Cerebellar cortex (tissue), 1 donor: ENCODE measurements around the gene RPL37.

Experiments
- DNase-seq: peaks from one replicate; pipeline ENCODE4 v3.0.0-alpha.2; 2015; ENCODE audit warnings: low spot score

RPL37 gene

GRCh38 chr5:40833712-40834229 is 1.3 kb downstream of the RPL37 start:
- no peak for DNase-seq

GRCh38 chr5:40832345-40832744 is 2.7 kb downstream of the RPL37 start:
- no peak for DNase-seq

- DNase-seq: no peak
Observed at GRCh38 chr5:40831346-40832210, 3.4 kb downstream of the RPL37 start.

DNA sequence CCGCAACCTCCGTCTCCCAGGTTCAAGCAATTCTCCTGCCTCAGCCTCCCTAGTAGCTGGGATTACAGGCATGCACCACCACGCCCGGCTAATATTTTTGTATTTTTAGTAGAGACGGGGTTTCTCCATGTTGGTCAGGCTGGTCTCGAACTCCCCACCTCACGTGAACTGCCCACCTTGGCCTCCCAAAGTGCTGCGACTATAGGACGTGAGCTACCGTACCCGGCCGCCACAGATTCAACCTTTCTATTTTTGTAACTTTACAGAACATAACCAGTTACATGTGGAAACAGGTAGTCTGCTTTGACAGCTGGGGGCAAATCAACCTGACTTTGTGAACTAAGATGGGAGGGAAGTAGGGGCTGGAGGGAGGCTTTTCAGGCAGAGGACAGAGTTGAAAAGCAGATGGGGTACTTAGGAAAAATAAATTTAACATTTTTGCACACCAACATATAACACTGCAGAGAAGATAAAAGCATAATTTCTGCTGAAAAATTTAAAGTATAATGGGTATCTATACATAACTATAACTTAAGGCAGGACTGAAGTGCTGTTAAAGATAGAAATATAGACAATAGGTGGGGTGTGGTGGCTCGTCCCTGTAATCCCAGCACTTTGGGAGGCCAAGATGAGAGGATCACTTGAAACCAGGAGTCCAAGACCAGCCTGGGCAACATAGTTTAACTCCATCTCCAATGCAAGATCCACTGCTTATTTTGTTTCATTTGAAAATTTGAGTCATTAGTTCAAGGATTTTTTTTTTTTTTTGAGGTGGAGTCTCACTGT is 5.1 kb downstream of the RPL37 start:
- DNase-seq: no peak

- DNase-seq: no peak
Observed at GRCh38 chr5:40828690-40829661, 6.0 kb downstream of the RPL37 start.

GRCh38 chr5:40828021-40828631 is 6.9 kb downstream of the RPL37 start:
- DNase-seq: no peak

GRCh38 chr5:40827188-40827977 is 7.6 kb downstream of the RPL37 start:
- DNase-seq: no peak

DNA sequence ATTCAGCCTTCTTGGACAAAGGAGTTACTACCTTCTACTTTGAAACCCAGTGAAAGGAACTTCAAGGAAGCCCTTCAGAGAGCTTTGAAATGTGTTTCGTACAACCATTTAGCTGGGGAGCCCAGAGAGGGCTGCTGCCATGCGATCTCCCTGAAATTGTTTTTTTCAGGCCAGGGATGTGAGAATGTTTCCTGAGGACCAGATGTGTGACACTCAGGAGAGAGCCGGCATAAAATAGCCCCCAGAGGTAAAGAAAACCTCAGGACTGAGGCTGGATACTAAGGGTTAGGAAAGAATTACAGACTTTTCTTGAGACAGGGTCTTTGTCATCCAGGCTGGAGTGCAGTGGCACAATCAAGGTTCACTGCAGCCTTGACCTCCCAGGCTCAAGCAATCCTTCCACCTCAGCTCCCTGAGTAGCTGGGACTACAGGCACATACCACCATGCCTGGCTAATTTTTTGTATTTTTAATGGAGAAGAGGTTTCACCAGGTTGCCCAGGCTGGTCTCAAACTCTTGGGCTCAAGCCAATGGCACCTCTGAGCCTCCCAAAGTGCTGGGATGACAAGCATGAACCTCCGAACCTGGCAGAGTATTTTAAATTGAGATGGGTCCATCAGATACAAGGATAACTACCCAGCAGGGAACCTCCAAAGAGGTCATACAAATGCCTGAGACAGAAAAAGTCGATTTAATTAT is 8.4 kb downstream of the RPL37 start:
- DNase-seq: peak; percentile 49

GRCh38 chr5:40825461-40826043 is 9.5 kb downstream of the RPL37 start:
- peak; percentile 71 for DNase-seq

DNA sequence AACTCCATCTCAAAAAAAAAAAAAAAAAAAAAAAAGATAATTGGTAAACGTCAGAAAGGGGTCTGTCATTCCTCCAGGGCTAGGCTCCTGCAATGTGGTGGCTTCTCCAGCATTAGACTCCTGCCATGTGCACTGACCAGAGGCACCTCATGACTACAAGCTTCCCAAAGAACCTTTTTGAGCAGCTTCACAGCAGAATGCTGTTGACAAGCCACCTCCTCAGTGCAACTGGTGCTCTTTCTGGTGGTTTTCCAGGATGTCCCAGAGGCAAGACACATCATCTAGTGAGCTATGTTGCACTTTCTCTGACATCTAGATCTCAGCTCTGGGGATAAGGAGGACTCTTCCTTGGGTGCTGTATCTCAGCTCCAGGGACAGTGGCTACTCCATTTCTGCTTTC is 11.6 kb downstream of the RPL37 start:
- DNase-seq: peak; percentile 70

DNA sequence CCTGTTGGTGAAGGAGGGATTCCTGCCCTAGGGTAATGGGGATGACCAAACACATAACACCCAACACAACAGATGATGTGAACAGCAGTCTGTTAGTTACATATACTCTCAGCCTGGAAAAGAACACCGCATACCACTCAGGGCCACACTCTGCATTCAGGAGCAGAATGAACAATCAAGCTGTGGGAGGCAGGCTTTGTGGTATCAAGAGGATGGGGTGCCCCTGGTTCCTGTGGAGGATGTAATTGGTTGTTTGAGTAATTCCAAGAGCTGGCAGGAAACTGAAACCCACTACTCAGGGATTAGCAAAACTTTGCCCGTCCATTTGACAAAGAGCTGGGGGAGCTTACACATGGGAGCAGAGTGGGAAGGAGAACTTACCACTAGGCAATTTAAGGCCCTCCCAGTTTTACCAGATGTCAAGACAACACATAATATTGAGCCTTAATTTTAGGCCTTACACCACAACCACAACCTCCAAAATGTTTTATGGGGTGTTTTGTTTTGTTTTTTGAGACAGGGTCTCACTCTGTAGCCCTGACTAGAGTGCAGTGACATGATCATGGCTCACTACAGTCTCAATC is 21.2 kb downstream of the RPL37 start:
- DNase-seq: no peak

GRCh38 chr5:40812125-40812524 is 22.9 kb downstream of the RPL37 start:
- DNase-seq: no peak

GRCh38 chr5:40801771-40802562 is 33.1 kb downstream of the RPL37 start:
- DNase-seq: no peak

- no peak for DNase-seq
Observed at GRCh38 chr5:40799258-40799657, 35.8 kb downstream of the RPL37 start.

DNA sequence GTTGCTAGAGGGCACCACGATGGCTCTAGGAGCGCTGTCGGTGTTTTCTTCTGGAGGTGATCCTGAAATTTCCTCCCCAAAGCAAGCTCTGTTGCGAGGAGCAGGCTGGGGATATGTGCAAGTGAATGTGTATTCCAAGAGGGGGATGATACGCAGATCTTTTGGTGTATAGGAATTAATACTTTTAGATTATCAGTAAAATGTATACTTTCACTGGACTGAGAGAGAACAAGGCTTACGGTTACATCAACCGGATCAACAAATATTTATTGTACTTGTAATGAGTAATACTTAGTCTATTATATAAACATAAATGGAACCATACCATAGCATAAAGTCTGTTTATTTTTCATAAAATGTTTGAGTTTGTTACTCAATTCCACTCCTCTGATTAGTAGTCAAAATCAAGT is 36.2 kb downstream of the RPL37 start:
- no peak for DNase-seq

- DNase-seq: peak; percentile 87
Observed at GRCh38 chr5:40798012-40798800, 36.8 kb downstream of the RPL37 start, which contains the start of gene PRKAA1. TSS of gene PRKAA1 (minus strand) at chr5:40798374. CDS start at chr5:40798189, 185 bp downstream.
